Amniotic epithelial cell (primary cell): ENCODE data around the gene MED31.
"Not testable (repeated sequence)": the region's sequence is repeated elsewhere in the genome, so short reads cannot be mapped to it uniquely, and the experiment has no call there.

Experiments used
- DNase-seq: peaks from one replicate; pipeline ENCODE4 v3.0.0-alpha.2; 2010; ENCODE audit warnings: low read depth

Gene MED31

GRCh38 chr17:6677158-6677831, 25.9 kb upstream of the MED31 start:
- DNase-seq, result peak; percentile 59

- no peak for DNase-seq
Observed at GRCh38 chr17:6676802-6677157, 25.4 kb upstream of the MED31 start.

GRCh38 chr17:6675201-6675825, 23.9 kb upstream of the MED31 start:
- DNase-seq, result no peak

GRCh38 chr17:6674586-6674985, 23.2 kb upstream of the MED31 start:
- DNase-seq, result no peak

- DNase-seq, result no peak
Observed at GRCh38 chr17:6671431-6671830, 20.0 kb upstream of the MED31 start.

GRCh38 chr17:6670999-6671398, 19.6 kb upstream of the MED31 start:
- DNase-seq, result no peak

GRCh38 chr17:6670571-6670970, 19.2 kb upstream of the MED31 start:
- no peak for DNase-seq

- no peak for DNase-seq
Observed at GRCh38 chr17:6669479-6670212, 18.2 kb upstream of the MED31 start.

GRCh38 chr17:6668727-6669425, 17.5 kb upstream of the MED31 start:
- DNase-seq, result no peak

- DNase-seq, result no peak
Observed at GRCh38 chr17:6668219-6668618, 16.8 kb upstream of the MED31 start.

GRCh38 chr17:6667516-6667915, 16.1 kb upstream of the MED31 start:
- no peak for DNase-seq

- no peak for DNase-seq
Observed at GRCh38 chr17:6666557-6666956, 15.2 kb upstream of the MED31 start.

- peak; percentile 74 for DNase-seq
Observed at GRCh38 chr17:6666077-6666521, 14.7 kb upstream of the MED31 start.

- DNase-seq, result not testable (repeated sequence)
Observed at GRCh38 chr17:6663200-6663599, 11.8 kb upstream of the MED31 start.

- no peak for DNase-seq
Observed at GRCh38 chr17:6661464-6661848, 10.1 kb upstream of the MED31 start.

GRCh38 chr17:6660805-6661463, 9.5 kb upstream of the MED31 start:
- DNase-seq, result no peak

GRCh38 chr17:6660101-6660500, 8.7 kb upstream of the MED31 start:
- no peak for DNase-seq

GRCh38 chr17:6658411-6658810, 7.0 kb upstream of the MED31 start:
- DNase-seq, result not testable (repeated sequence)

- DNase-seq, result no peak
Observed at GRCh38 chr17:6657633-6658287, 6.4 kb upstream of the MED31 start.

GRCh38 chr17:6656797-6657632, 5.6 kb upstream of the MED31 start:
- DNase-seq, result not testable (repeated sequence)
